ENCODE results near the gene SAMD8.
"Not testable (repeated sequence)": the region's sequence is repeated elsewhere in the genome, so short reads cannot be mapped to it uniquely, and the experiment has no call there.

SAMD8 gene

DNA sequence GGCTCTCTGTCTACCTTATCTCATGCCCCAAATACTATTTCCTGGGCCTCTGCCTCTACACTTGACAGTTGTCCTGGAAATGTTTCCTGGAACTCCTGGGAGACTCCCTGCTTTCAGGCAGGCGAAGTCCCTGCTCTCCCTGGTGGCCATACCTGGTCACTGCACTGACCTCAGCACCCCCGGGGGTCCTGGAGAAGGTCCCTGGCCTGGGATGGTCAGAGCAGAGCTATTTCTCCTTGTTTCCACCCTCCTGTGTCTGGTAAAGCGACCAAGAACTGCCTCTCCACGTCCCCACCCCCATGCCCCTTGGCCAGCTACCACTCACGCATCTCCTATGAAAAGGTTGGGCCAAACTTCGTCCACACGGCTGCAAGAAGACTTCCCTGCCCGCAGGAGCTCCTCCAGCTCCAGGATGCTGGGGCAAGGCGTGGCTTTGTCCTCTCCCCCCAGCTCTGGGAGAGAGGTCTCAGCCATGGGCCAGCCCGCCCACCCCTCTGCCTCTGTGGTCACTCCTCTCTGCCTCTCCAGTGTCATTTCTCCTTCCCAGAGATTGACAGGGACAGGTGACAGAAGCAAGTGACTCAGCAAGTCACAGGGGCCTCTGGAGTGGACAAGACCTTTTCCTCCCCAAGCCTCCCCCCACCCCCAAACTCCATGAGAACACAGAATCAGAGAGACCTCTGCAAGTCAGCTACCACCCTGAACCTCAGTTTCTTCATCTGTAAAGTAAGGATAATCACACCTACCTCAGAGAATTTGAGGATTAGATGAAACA, 2.6 kb upstream of the SAMD8 start:
- no peak for DNase-seq

DNA sequence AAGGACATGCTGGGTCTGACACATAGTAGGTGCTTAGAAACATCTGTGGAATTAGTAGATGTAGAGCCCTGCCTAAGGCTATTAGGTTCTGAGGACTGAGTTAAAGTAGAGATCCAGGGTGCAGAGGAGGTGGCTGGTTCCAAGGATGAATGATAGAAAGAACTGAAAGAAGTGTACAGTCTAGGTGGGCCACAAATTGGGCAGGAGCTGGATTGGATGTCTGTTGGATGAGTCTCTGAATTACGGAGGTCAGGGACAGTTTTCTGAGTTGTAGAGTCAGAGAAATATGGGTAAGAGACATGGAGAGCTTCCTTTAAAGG, 2.0 kb upstream of the SAMD8 start:
- no peak for DNase-seq

DNA sequence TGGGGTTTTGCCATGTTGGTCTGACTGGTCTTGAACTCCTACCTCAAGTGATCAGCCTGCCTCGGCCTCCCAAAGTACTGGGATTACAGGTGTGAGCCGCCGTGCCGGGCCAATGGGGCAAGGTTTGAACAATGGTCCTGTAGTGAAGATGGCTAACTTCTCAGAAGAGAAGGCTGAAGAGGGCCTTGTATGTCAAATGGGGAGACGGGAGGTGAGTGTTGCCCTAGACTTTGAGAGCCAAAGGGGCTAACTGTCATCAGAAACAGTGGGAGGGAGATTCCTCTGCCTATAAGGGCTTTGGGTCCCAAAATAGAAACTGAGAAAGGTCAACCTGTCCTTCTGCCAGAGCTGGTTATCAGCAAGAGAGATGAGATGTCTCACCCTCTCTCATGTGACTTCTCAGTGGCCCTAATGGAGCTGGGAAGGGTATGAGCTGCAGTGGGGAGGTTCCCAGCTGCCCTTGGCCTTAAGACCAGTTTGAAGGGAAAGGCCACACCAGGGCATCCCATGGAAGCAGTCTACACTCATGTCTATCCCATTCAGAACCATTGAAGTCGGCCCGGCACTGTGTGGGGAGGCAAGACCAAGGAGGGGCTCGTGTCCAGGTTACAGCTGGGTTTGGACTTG, 1.3 kb upstream of the SAMD8 start:
- DNase-seq = no peak

DNA sequence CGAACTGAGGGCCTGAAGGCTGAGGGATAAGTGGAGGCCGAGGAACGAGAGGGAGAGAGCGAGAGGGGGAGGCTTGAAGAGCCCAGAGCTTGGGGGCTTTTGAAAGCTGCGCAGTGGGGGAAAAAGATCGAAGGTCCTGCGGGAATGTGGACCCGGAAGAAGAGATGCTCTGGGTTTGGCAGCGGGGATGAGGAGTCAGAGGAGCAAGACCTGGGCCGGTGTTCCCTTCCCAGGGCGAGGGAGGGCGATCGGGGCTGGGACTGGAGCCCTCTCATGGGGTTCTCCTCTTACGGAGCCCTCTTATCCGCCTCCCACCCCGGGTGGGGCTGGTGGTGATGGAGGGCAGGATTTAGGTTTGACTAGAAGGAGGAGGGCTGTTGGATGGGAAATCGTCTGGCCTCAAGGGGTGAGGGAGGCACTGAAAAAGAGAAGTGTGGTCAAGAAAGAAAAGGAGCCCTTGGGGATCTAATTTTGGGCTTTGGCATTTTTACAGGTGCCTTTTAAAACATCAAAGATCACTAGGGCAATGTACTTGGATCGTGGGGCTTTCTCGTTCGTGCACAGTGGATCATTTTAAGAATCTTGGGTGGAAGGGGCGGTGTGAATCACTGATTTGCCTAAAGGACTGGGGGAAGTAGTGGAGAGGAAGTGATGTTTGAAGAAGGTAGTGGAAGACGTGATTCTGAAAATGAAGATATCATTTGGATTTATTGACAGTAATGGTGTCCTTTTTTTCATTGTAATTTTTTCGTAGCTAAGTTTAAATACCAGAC, 637 bp downstream of the SAMD8 start:
- DNase-seq = peak; percentile 45

DNA sequence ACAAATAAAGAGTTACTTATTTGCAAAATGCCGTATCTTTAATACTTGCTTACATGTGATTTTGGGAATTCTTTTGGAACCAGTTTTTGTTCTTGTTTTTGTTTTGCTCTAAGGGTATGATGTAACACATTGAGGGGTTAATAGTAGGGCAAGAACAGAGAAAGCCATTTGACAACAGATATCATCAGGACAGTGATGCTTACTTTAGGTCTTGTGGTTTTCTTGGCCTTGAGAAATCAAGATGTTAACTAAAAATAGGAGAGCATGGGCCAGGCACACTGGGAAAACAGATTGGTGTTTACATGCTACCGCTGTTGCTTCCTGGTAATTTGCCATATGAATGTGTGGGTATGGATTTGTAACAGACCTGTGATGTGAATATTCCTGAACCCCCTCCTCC, 3.7 kb downstream of the SAMD8 start:
- DNase-seq = peak; percentile 85

DNA sequence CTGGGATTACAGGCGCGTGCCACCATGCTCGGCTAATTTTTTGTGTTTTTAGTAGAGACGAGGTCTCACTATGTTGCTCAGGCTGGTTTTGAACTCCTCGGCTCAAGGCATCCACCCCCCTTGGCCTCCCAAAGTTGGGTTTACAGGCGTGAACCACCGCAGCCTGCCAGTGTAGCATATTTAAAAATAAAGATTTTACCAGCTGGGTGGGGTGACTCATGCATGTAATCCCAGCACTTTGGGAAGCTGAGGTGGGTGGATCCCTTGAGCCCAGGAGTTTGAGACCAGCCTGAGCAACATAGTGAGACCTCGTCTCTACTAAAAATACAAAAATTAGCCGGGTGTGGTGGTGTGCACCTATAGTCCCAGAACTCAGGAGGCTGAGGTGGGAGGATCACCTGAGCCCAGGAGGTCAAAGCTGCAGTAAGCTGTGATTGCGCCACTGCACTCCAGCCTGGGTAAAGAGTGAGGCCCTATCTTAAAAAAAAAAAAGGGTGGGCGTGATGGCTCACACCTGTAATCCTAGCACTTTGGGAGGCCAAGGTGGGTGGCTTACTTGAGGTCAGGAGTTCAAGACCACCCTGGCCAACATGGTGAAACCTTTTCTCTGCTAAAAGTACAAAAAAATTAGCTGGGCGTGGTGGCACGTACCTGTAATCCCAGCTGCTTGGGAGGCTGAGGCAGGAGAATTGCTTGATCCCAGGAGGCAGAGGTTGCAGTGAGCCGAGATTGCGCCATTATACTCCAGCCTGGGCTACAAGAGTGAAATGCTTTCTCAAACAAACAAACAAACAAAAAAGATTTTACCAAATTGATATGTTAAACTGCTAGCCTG, 5.7 kb downstream of the SAMD8 start:
- DNase-seq = peak; percentile 50

DNA sequence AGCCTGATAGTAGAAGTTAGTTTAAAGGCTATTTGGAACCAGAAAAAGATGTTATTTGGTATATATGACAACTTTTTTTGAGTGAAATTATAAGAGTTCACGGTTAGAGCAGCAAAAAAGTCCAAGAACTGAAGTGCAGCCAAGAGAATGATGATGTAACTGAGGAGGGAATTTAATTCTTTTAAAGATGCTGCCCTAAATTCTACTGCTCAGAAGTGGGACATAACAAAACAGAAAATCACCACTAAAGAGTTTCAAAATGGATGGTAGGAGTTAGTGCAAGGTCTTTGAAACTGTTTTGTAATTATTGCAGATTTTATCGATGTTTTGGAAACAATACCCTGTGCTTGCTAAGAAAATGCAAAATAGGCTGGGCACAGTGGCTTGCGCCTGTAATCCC, 6.5 kb downstream of the SAMD8 start:
- DNase-seq = no peak

DNA sequence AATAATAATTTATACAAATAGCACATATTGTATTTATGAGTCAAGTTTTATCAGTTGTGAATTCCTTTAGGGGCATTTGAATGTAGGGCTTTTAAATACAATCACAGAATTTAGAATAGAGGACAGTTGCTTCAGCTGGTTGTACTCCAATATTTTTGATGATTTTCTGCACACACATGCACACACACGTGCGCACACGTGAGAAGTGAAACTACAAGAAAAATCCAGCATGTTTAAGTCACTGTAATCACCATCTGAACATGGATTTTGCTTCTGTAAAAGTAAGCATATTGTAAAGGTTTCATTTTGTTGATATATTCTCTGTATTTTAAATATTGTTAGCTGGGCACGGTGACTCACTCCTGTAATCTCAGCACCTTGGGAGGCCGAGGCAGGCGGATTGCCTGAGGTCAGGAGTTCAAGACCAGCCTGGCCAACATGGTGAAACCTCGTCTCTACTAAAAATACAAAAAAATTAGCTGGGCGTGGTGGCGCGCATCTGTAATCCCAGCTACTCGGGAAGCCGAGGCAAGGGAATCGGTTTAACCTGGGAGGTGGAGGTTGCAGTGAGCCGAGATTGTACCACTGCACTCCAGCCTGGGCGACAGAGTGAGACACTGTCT, 8.1 kb downstream of the SAMD8 start:
- peak; percentile 16 for DNase-seq

DNA sequence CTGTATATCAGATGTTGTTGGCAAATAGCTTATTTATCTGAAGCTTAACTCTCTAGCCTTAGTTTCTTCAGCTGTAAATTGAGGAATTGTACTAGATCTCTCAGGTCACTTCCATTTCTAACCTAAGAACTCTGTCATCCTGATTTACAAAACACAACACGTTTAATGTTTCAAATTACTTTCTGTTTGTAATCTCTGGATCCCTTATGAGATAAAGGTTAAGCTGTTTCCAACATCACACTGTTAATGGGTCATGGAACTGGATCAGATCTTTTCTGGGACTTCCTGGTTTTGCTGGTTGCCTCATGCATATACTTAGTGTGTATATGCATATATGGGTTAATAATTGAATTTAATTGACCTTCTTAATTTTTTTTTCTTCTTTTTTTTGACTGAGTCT, 9.9 kb downstream of the SAMD8 start:
- DNase-seq = no peak

DNA sequence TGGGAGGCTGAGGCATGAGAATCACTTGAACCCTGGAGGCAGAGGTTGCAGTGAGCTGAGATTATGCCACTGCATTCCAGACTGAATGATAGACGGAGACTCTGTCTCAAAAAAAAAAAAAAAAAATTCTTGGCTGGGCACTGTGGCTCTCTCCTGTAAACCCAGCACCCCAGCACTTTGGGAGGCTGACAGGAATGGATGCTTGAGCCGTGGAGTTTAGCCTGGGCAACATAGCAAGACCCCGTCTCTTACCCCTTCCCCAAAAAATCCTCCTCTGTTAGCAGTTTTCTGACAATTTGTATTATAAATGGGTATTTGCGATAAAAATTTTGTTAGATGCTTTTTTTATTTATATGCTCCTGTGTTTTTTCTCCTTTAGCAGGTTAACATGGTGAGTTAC, 11.0 kb downstream of the SAMD8 start:
- DNase-seq = no peak

DNA sequence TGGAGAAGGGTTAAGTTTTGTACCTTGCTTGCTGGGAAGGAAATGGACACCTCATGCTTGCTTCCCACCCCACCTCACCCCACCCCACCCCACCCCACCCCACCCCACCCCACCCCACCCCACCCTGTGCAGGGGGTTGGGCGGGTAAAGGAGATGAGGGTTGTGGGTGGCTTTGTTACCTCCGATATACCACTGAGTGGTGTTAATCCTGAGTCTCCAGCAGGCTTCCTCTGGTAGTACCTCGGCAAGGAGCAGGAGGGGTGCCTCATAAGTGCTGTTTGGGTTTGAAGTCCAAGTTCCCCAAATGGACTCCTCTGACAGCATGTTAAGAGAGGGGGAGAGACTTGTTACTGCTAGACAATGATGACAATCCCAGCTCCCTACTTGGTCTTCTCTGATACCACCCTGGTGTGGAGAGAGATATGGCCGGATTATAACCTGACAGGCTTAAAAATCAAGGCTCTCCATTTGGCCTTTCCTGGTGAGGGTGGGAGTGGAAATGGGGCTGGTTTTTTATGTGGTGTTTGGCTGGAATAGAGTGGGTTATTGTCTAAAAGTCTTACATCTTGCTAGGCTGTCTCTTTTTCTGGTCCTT, 11.7 kb downstream of the SAMD8 start:
- DNase-seq = no peak

DNA sequence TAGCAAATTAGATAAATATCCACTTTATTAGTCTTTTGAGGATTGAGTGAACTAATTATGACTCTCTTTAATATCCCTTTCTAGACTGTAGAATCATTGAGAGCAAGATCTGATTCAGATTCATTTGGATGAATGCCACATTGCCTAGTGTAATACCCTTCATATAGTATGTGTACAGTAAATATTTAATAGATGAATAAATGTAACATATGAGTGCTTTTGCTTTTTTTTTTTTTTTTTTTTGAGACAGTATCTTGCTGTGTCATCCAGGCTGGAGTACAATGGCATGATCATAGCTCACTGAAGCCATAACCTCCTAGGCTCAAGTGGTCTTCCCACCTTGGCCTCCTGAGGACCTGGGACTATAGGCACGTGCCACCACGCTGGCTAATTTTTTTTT, 14.8 kb downstream of the SAMD8 start:
- no peak for DNase-seq

DNA sequence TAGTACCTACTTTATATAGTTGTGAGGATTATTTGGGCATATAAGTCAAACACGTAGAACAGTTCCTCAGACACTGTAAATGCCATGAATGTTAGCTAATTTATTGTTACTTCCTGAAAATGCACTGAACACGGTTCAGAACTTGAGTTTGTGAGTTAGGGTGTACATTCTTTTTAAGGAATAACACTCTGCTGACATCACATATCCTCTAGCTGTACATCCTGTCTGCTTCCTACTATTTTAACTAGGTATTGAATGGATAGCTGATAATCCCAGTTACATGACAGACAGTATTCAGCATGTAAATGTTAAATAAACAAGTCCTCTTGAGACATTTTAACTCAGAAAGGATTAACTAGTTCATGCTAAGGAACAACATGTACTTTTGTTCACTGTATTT, 16.0 kb downstream of the SAMD8 start:
- no peak for DNase-seq

DNA sequence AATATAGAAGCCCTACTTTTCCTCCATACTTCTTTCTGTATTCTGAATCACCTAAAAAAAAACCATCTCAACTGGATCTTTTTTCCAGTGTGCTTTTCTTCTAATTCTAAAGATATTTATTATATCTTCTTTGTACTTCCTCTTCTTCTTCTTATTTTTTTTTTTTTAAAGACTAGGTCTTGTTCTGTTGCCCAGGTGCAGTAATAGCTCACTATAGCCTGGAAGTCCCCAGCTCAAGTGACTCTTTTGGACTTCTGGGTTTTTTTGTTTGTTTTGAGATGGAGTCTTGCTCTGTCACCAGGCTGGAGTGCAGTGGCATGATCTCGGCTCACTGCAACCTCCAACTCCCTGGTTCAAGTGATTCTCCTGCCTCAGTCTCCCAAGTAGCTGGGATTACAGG, 17.5 kb downstream of the SAMD8 start:
- DNase-seq = not testable (repeated sequence)

DNA sequence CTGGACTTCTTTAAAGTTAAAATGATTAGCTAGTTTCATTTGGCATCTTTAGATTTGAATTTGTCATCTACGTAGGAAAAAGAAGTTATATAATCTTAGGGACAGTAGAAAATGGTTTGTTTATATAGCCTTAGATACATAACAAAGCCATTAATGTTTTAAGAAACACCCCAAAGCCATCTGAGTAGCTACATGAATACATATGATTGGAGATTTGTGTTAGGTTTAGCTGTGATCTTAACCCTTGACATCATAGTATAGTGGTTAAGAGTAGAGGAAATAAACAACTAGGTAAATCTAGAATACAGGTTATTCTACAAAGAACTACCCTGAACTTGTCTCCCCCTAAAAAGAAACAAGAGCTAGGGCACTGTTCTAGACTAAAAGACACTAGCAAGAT, 18.1 kb downstream of the SAMD8 start:
- DNase-seq = no peak

DNA sequence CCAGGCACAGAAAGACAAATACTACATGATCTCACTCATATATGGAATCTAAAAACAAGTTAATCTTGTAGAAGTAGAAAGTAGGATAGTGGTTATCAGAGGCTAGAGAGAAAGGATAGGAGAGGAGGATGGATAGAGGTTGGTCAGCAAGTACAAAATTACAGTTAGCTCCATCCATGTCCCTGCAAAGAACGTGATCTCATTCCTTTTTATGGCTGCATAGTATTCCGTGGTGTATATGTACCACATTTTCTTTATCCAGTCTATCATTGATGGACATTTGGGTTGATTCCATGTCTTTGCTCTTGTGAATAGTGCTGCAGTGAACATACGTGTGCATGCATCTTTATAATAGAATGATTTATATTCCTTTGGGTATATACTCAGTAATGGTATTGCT, 22.2 kb downstream of the SAMD8 start:
- DNase-seq = not testable (repeated sequence)

DNA sequence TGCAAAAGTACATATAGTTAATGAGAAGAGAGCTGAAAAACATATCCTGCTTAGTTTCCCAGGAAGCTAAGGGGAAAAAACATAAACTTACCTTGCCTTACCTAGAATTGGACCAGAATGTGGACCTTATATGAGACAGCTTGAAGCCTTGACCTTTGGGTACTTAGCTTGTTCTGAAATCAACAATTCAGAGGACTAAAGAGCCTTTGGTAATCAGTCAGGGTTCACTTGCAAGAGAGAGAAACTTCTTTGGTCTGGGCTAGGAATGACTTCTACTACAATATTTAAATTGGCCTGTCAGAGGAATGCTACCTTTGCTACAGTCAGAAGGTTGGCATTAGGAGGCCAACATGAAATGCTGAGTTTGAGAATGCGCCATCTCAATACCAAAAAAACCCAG, 24.9 kb downstream of the SAMD8 start:
- no peak for DNase-seq

DNA sequence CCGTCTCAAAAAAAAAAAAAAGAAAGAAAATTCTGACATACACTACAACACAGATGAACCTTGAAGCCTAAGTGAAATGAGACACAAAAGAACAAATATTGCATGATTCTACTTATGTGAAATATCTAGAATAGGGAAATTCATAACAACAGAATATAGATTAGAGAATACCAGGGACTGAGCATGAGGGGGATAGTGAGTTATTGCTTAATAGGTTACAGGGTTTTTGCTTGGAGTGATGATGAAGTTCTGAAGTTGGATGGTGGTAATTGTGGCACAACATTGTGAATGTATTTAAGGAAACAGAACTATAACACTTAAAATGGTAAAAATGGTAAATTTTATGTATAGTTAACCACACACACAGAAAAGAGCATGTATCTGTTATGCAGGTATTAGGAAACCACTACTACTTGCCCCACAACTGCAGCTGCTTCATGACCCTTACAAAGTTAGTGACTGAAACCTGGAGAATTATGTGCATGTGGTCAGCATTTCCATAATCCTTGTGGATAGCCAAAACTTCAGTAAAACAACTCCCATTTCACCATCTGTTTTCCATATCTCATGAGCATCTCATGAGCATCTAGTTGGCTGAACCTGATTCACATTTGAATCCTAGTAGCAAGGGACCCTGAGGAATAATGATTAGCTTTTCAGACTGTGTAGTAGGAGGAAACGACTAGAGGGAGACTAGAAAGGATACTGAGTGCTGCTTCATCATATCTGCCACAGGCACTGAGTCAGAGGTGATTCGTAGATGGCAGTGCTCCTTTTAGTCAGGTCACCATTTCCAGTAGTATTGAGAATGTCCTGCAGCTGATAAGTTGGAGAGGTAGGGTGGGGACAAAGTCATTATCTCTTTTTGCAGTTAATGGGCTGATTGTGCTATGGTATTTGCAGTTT, 26.3 kb downstream of the SAMD8 start:
- peak; percentile 79 for DNase-seq

DNA sequence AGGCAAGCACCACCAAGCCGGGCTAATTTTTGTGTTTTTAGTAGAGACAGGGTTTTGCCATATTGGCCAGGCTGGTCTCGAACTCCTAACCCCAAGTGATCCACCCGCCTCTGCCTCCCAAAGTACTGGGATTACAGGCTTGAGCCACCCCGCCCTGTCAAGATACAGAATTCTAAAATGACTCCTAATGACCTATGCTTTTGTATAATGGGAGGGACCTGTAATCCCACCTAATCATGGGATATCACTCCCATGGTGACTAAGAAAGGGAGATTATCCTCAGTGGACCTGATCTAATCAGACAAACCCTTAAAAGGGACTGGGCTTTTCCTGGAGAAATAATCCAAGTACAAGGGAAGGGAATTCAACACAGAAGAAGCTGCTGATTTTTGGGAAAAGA, 28.8 kb downstream of the SAMD8 start:
- no peak for DNase-seq

DNA sequence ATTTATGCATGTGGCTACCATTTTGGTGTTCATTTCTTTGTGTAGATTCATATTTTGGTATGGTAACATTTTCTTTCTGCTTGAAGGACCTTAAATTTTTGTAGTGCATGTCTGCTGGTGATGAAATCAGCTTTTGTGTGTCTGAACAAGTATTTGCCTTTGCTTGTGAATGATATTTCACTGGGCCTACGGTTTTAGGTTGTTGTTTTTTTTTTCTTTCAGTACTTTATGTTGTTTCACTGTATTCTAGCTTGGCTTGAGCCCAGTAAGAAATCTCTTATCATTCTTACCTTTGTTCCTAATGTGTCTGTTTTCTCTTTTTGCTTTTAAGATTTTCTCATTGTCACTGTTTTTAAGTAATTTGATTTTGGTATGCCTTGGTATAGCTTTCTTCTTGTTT, 31.9 kb downstream of the SAMD8 start:
- DNase-seq = no peak

DNA sequence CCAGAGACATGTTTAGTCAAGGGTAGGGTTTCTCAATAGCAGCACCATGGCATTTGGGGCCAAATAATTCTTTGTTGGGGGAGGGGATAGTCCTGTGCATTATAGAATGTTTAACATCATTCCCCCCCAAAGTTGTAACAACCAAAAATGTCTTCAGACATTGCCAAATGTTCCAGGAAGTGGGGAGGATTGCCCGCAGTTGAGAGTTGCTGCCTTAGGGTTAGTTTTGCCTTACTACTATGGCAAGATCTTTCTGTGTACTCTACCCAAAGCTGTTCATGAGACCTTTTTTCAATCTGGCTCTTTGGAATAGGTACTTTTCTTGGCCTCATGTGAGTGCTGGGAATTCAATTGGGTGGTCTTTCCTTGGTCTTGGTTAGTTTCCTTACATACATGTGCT, 34.1 kb downstream of the SAMD8 start:
- peak; percentile 50 for DNase-seq
